ENCODE measurements around the gene DUSP6.

- no peak for TF ChIP-seq CTCF (IDR thresholded peaks at IDR 0.05)
- no peak for TF ChIP-seq POLR2A (IDR thresholded peaks at IDR 0.05)
Observed at GRCh38 chr12:89350260-89350629, 2.1 kb downstream of the DUSP6 start.
